Esophagus mucosa (tissue), 1 donor: Measurements from ENCODE around the gene TUBB. TPM values are rescaled to one million over a fixed set of nuclear protein-coding genes. Genes with fewer than 3 reads are reported as not detected.
A peak's percentile ranks its signal among the peaks of the same experiment; 100 is the strongest.
"Not testable (repeated sequence)": the region's sequence is repeated elsewhere in the genome, so short reads cannot be mapped to it uniquely, and the experiment has no call there.

Source experiments
- ATAC-seq: fragments of 200-7000 bp; cut with Tn5 transposase; one replicate; pipeline ENCODE4 v1.9.1; 2020
- total RNA-seq: library from RNA; stranded (reverse); gene quantifications from one replicate; pipeline ENCODE4 v1.2.4, GENCODE V29; 2023
- donor health status: DM: yes; HTN: yes; CAD: no.

The TUBB gene
- total RNA-seq, 1 donor from 2014 or later = 327 TPM

- no peak for ATAC-seq
These were observed 21.1 kb downstream of the TUBB start for GRCh38 chr6:30741063-30741779.

- peak; percentile 15 for ATAC-seq
These were observed 21.7 kb downstream of the TUBB start for GRCh38 chr6:30741789-30742315.

GRCh38 chr6:30742316-30743098 is 22.4 kb downstream of the TUBB start, which contains the start of gene FLOT1:
Gene FLOT1 (minus strand): TSS chr6:30742687. CDS start chr6:30742189, 498 bp downstream.
- ATAC-seq = peak; percentile 82

- ATAC-seq = peak; percentile 0
These were observed 23.2 kb downstream of the TUBB start for GRCh38 chr6:30743099-30744053.

GRCh38 chr6:30744054-30744805 is 24.1 kb downstream of the TUBB start, which contains the start of gene IER3:
Gene IER3 (minus strand): TSS chr6:30744547. CDS start chr6:30744518, 29 bp downstream.
- ATAC-seq = peak; percentile 61

GRCh38 chr6:30747300-30747687 is 27.1 kb downstream of the TUBB start:
- no peak for ATAC-seq

GRCh38 chr6:30747902-30748769 is 28.0 kb downstream of the TUBB start:
- ATAC-seq = peak; percentile 26

- ATAC-seq = no peak
These were observed 28.8 kb downstream of the TUBB start for GRCh38 chr6:30748851-30749540.

GRCh38 chr6:30749554-30750378 is 29.6 kb downstream of the TUBB start:
- ATAC-seq = peak; percentile 68

GRCh38 chr6:30750379-30750668 is 30.2 kb downstream of the TUBB start:
- no peak for ATAC-seq

- ATAC-seq = peak; percentile 90
These were observed 32.2 kb downstream of the TUBB start for GRCh38 chr6:30752157-30752927.

- no peak for ATAC-seq
These were observed 34.5 kb downstream of the TUBB start for GRCh38 chr6:30754631-30755030.

GRCh38 chr6:30756405-30757003 is 36.4 kb downstream of the TUBB start:
- ATAC-seq = not testable (repeated sequence)

GRCh38 chr6:30757261-30757904 is 37.2 kb downstream of the TUBB start:
- ATAC-seq = no peak

- ATAC-seq = no peak
These were observed 39.6 kb downstream of the TUBB start for GRCh38 chr6:30759575-30760239.

GRCh38 chr6:30760549-30760948 is 40.4 kb downstream of the TUBB start:
- peak; percentile 62 for ATAC-seq
